Activated B cell treated with CpG ODN at 0.5 μM for 24 hours (primary cell): Measurements from ENCODE around the gene PLPPR3. TPM values are rescaled to one million over a fixed set of nuclear protein-coding genes. Genes with fewer than 3 reads are reported as not detected.

Source experiments
- ATAC-seq: fragments of 200-7000 bp; cut with Tn5 transposase; one replicate; pipeline ENCODE4 v1.10.0; 2021; ENCODE audit warnings: low read depth, mild to moderate bottlenecking, moderate library complexity
- CTCF ChIA-PET: fragments of 350-600 bp; sonication (Branson Sonifier 250); formaldehyde crosslinking; loops from one replicate; lab custom pipeline; 2021; ENCODE audit warnings: antibody characterized with exemption; lab: Charles Lee
- POLR2A ChIA-PET: fragments of 350-600 bp; sonication (Branson Sonifier 250); formaldehyde crosslinking; loops from one replicate; lab custom pipeline; 2021; ENCODE audit warnings: antibody characterized with exemption; lab: Charles Lee
- DNase-seq: peaks from one replicate; pipeline ENCODE4 v3.0.0; 2022
- H3K27ac Mint-ChIP-seq: one replicate; pipeline ENCODE4 v1.8.0; 2020; ENCODE audit warnings: mixed read lengths
- H3K27me3 Mint-ChIP-seq: one replicate; pipeline ENCODE4 v1.8.0; 2021; ENCODE audit warnings: mixed read lengths
- H3K36me3 Mint-ChIP-seq: one replicate; pipeline ENCODE4 v1.8.0; 2021; ENCODE audit warnings: low read depth, mixed read lengths
- H3K4me1 Mint-ChIP-seq: one replicate; pipeline ENCODE4 v1.8.0; 2021; ENCODE audit warnings: mixed read lengths
- H3K4me3 Mint-ChIP-seq: one replicate; pipeline ENCODE4 v1.8.0; 2020; ENCODE audit warnings: mild to moderate bottlenecking, mixed read lengths
- H3K9me3 Mint-ChIP-seq: one replicate; pipeline ENCODE4 v1.8.0; 2020; ENCODE audit warnings: mixed read lengths
- CTCF ChIP-seq: fragments of 200-600 bp; IDR thresholded peaks from one replicate; pipeline ENCODE4 v1.8.0; 2022; ENCODE audit warnings: antibody characterized with exemption, mild to moderate bottlenecking
- intact Hi-C: fragments of 100-400 bp; cut with micrococcal nuclease; formaldehyde crosslinking; loops from one replicate; pipeline ENCODE4 v1.15.1; 2024
- total RNA-seq: library from RNA; stranded (reverse); gene quantifications from 2 replicates; pipeline ENCODE4 v1.2.3, GENCODE V29; 2022

Gene PLPPR3
- total RNA-seq, 1 donor from 2014 or later: not detected

- CTCF ChIA-PET: no interaction called here
- POLR2A ChIA-PET: no interaction called here
- Mint-ChIP-seq H3K4me3 (no peak overlapping the region), H3K27me3 (peaks cover 14% of the 10 kb centered on the region), H3K27ac (no peak overlapping the region), H3K4me1 (no peaks in the 10 kb centered on the region), H3K9me3 (no peaks in the 10 kb centered on the region), H3K36me3 (no peaks in the 10 kb centered on the region)
- ATAC-seq (no peak), DNase-seq (no peak)
- intact Hi-C loops: no loop called here
- TF ChIP-seq CTCF: no peak
Observed at GRCh38 chr19:831407-832369, 9.9 kb upstream of the PLPPR3 start.

- Mint-ChIP-seq H3K27ac (no peak overlapping the region), H3K9me3 (no peaks in the 10 kb centered on the region), H3K4me1 (no peaks in the 10 kb centered on the region), H3K4me3 (no peak overlapping the region), H3K27me3 (peaks cover 11% of the 10 kb centered on the region), H3K36me3 (no peaks in the 10 kb centered on the region)
- POLR2A ChIA-PET: no interaction called here
- CTCF ChIA-PET: no interaction called here
- no peak for TF ChIP-seq CTCF
- no peak for ATAC-seq
- no peak for DNase-seq
- intact Hi-C loops: no loop called here
Observed at GRCh38 chr19:829129-829758, 7.5 kb upstream of the PLPPR3 start.

GRCh38 chr19:827710-828321, 6.1 kb upstream of the PLPPR3 start, which contains the start of gene AZU1:
TSS of gene AZU1 (plus strand) at chr19:827837. CDS start at chr19:827847, 10 bp downstream.
- no peak for DNase-seq
- no peak for TF ChIP-seq CTCF
- Mint-ChIP-seq H3K4me3 (no peak within 1 kb of the TSS), H3K27ac (no peak within 1 kb of the TSS), H3K36me3 (no peaks in the 10 kb centered on the region), H3K9me3 (no peaks in the 10 kb centered on the region), H3K27me3 (peaks cover 17% of the 10 kb centered on the region), H3K4me1 (no peaks in the 10 kb centered on the region)
- POLR2A ChIA-PET: no interaction called here
- ATAC-seq: no peak
- CTCF ChIA-PET: no interaction called here
- intact Hi-C loops: no loop called here

- intact Hi-C loops: no loop called here
- Mint-ChIP-seq H3K9me3 (no peaks in the 10 kb centered on the region), H3K27ac (no peak overlapping the region), H3K36me3 (no peaks in the 10 kb centered on the region), H3K27me3 (peaks cover 17% of the 10 kb centered on the region), H3K4me3 (no peak overlapping the region), H3K4me1 (no peaks in the 10 kb centered on the region)
- DNase-seq: no peak
- no peak for TF ChIP-seq CTCF
- CTCF ChIA-PET: no interaction called here
- POLR2A ChIA-PET: no interaction called here
- no peak for ATAC-seq
Observed at GRCh38 chr19:827314-827709, 5.6 kb upstream of the PLPPR3 start.
